Activated CD8-positive, alpha-beta memory T cell treated with anti-CD3 and anti-CD28 coated beads for 48 hours (primary cell): ENCODE measurements around the gene CXCR4.
"Not testable (repeated sequence)": the region's sequence is repeated elsewhere in the genome, so short reads cannot be mapped to it uniquely, and the experiment has no call there.

ENCODE experiments used
- DNase-seq, 3 experiments: peaks; one replicate each; pipeline ENCODE4 v3.0.0-alpha.2; 2020; ENCODE audit warnings: low read depth in 2 of 3, low spot score in 2 of 3

The CXCR4 gene

GRCh38 chr2:136077107-136077506, 40.8 kb downstream of the CXCR4 start:
- DNase-seq, result no peak

DNA sequence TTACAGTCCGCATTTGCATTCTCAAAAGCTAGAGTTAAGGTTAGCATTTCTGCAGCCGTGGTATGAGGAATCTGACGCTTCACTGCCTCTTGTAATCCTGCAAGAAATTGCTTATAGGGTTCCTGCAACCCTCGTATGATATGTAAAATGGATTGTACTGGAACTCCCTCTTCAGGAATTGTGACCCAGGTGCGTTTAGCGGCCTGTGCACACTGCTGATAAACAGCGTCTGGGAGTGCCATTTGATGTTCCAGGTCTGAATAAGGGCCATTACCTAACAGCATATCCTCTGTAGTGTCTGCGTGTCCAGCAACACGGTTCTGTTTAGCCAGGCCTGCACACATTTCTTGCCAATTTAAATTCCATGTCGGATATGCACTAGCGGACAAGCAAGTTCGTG, 42.5 kb downstream of the CXCR4 start:
- DNase-seq, result no peak

DNA sequence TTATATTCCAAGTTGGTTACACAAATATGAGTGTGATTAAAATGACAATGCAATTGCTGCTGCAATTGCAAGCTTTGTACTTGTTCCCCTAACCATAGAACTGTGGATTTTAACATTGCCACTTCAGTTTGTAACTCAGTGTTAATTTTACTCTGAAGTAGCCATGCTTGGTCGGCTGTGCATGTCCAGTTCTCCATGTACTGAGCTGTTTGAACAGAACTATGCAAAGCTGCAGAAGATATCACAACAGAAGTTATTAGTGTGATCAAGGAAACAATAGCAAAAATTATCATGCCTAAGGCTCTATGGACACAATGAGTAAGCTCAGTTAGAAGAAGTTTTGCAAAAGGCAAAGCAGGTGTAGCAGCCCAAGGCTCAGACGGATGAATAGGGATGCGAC, 45.3 kb downstream of the CXCR4 start:
- DNase-seq, result no peak

DNA sequence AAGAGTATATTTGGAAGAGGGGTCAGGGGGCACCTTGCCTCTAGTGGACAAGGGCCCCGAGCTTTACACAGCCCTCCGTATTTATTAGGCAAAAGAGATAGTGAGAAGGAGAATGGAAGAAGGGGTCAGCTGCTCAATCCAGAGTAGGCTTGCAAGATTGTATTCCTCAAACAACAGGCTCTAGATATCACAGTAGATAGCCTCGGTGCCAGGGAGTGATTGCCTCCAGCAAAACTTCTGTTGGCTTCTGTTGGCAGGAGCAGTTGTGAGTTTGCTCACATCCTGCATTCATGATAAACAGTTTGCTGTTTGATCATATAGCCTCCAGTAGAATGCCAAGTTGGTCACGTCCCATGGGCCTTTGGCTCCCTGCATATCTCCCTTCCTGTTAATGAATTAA, 46.1 kb downstream of the CXCR4 start:
- not testable (repeated sequence) for DNase-seq

GRCh38 chr2:136070913-136071312, 47.0 kb downstream of the CXCR4 start:
- DNase-seq, result no peak

GRCh38 chr2:136069773-136070172, 48.2 kb downstream of the CXCR4 start:
- DNase-seq, result no peak

DNA sequence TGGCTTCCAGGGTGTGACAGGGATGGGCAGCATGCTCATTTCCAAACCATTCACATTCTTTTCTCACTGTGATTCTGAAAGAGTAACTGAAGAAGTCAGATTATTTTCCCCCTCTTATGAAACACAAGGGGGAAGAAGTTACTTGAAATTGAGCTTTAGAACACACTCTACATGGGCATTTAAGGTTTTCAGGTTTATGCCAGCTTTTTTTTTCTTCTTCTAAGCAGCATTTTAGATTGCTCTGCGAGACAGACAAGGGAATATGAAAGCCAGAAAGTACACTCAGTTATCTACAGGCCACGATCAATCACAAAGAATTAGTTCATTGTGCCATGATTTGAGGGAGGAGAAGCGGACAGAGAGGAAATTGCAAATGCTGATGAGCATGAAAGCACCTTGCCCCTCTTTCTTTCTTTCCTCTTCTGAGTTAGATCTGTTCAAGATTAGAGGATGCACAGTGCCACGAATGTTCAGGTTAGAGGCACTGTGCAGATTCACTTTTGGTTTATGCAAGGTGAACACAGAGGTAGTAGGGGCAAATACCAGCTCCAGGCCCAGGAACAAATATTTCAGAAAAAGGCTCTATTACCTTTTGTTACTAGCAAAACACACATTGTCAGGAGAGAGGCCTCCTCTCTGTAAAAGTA, 49.2 kb downstream of the CXCR4 start:
- DNase-seq, result no peak

DNA sequence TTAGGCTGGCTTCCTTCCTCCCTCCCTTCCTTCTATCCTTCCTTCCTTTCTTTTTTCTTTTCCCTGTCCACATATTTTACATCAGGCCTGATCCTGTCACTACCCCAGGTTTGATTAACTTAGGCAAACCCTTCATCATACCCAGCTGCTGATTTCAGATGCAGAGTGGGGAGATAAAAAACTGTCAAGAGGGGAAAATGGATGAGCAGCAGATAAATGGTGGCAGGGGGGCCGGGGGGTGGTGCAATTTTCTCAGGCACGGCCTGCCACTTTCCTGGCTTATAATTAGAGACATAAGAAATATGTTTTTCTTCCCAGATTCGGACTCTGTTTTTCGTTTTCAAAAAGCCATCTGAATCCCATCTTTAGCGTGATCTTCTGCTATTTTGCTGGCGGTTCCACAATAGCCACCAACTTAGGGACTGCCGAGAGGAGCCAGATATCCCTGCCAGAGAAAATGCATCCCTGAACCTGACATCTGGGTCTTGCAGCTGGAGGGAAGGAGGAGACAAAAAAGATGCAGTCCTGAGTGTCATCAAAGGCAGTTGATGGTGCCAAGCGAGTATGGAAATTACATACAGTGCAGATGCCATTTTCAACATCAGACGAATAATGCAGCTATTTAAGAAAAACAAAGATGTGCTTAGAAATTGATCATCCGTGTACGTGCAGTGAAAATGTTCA, 49.9 kb downstream of the CXCR4 start:
- DNase-seq, result no peak

- no peak for DNase-seq
These were observed 50.5 kb downstream of the CXCR4 start for GRCh38 chr2:136067459-136067858.

DNA sequence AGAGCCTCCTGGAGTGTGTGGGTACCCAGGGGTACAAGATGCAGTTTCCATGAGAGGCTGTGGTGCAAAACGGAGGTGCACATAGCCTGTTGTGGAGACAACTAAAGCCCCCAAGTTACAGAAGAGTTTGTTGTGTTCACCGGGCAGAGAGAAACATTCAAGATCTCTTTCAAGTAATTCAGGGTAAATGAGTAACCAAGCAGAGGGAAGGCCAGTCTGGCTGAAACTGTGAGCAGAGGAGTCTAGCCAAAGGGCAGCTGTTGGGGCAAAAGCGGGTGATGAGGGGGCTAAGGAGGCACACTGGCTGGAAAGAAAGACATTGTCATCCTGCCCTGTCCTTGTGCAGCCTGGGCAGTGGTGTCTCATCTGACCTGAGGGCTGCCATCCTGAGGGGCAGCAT, 52.0 kb downstream of the CXCR4 start:
- no peak for DNase-seq

- DNase-seq, result no peak
These were observed 52.6 kb downstream of the CXCR4 start for GRCh38 chr2:136065384-136065783.
